Stimulated activated naive CD4-positive, alpha-beta T cell (primary cell): ENCODE data around the gene IFNAR1.
A peak's percentile ranks its signal among the peaks of the same experiment; 100 is the strongest.
"Not testable (repeated sequence)": the region's sequence is repeated elsewhere in the genome, so short reads cannot be mapped to it uniquely, and the experiment has no call there.

Experiments
- DNase-seq, 6 experiments: peaks; one replicate each; lab custom pipeline; 2025; lab: John Stamatoyannopoulos, UW

IFNAR1 gene

GRCh38 chr21:33377221-33377920 is 52.6 kb downstream of the IFNAR1 start:
- no peak for DNase-seq

GRCh38 chr21:33378081-33378480 is 53.3 kb downstream of the IFNAR1 start:
- DNase-seq = no peak

GRCh38 chr21:33379934-33380333 is 55.2 kb downstream of the IFNAR1 start:
- DNase-seq = not testable (repeated sequence)

GRCh38 chr21:33380483-33380998 is 55.8 kb downstream of the IFNAR1 start:
- peak; percentile 49 to 66 (median 56) for DNase-seq

- not testable (repeated sequence) for DNase-seq
Measured at GRCh38 chr21:33381381-33381780, 56.6 kb downstream of the IFNAR1 start.

GRCh38 chr21:33383056-33383888 is 58.5 kb downstream of the IFNAR1 start:
- peak; percentile 18 to 58 (median 35) for DNase-seq

- DNase-seq = peak; percentile 8 to 70 (median 45)
Measured at GRCh38 chr21:33384841-33385331, 60.1 kb downstream of the IFNAR1 start.

GRCh38 chr21:33386222-33386784 is 61.5 kb downstream of the IFNAR1 start:
- no peak for DNase-seq

- no peak for DNase-seq
Measured at GRCh38 chr21:33387294-33387693, 62.5 kb downstream of the IFNAR1 start.

- DNase-seq = no peak
Measured at GRCh38 chr21:33388188-33388587, 63.4 kb downstream of the IFNAR1 start.

GRCh38 chr21:33390479-33390878 is 65.7 kb downstream of the IFNAR1 start:
- no peak for DNase-seq

GRCh38 chr21:33391656-33392055 is 66.9 kb downstream of the IFNAR1 start:
- DNase-seq = no peak

- no peak for DNase-seq
Measured at GRCh38 chr21:33392284-33392985, 67.7 kb downstream of the IFNAR1 start.

- DNase-seq = no peak
Measured at GRCh38 chr21:33393348-33393747, 68.6 kb downstream of the IFNAR1 start.

GRCh38 chr21:33394260-33394659 is 69.5 kb downstream of the IFNAR1 start:
- DNase-seq = no peak

GRCh38 chr21:33395891-33396331 is 71.1 kb downstream of the IFNAR1 start:
- DNase-seq = no peak

GRCh38 chr21:33396436-33396835 is 71.7 kb downstream of the IFNAR1 start:
- no peak for DNase-seq

GRCh38 chr21:33396951-33397350 is 72.2 kb downstream of the IFNAR1 start:
- no peak for DNase-seq

- no peak for DNase-seq
Measured at GRCh38 chr21:33397717-33398116, 72.9 kb downstream of the IFNAR1 start.

- no peak for DNase-seq
Measured at GRCh38 chr21:33398361-33398760, 73.6 kb downstream of the IFNAR1 start.

GRCh38 chr21:33401630-33401992 is 76.8 kb downstream of the IFNAR1 start:
- DNase-seq = no peak
